Neuronal stem cell (in vitro differentiated cells): ENCODE data around the gene EVA1A.
A peak's percentile ranks its signal among the peaks of the same experiment; 100 is the strongest.

Experiments
- DNase-seq: peaks from one replicate; pipeline ENCODE4 v3.0.0-alpha.2; 2013; ENCODE audit warnings: low spot score
- H2AFZ ChIP-seq: one replicate; pipeline ENCODE4 v1.6.1; 2013; ENCODE audit warnings: mild to moderate bottlenecking, low read length, inconsistent platforms
- H2AK5ac ChIP-seq: 2 replicates; pipeline ENCODE4 v1.6.1; 2013; ENCODE audit warnings: low read depth, mild to moderate bottlenecking, inconsistent platforms, low read length, moderate library complexity, mixed read lengths
- H2BK120ac ChIP-seq: 2 replicates; pipeline ENCODE4 v1.6.1; 2013; ENCODE audit warnings: low read depth, mild to moderate bottlenecking, inconsistent platforms, low read length, moderate library complexity, mixed read lengths
- H2BK12ac ChIP-seq: one replicate; pipeline ENCODE4 v1.6.1; 2013; ENCODE audit warnings: low read length, inconsistent platforms
- H2BK15ac ChIP-seq: 2 replicates; pipeline ENCODE4 v1.6.1; 2013; ENCODE audit warnings: mild to moderate bottlenecking, low read length, inconsistent platforms, mixed read lengths
- H2BK5ac ChIP-seq: one replicate; pipeline ENCODE4 v1.6.1; 2013; ENCODE audit warnings: inconsistent platforms, mild to moderate bottlenecking, low read length, moderate library complexity
- H3K14ac ChIP-seq: one replicate; pipeline ENCODE4 v1.6.1; 2013; ENCODE audit warnings: low read length, inconsistent platforms
- H3K18ac ChIP-seq: 2 replicates; pipeline ENCODE4 v1.6.1; 2013; ENCODE audit warnings: low read length, inconsistent platforms
- H3K23ac ChIP-seq: 2 replicates; pipeline ENCODE4 v1.6.1; 2013; ENCODE audit warnings: low read depth, mild to moderate bottlenecking, mixed read lengths, low read length, inconsistent platforms; ENCODE audit not compliant: poor library complexity
- H3K27ac ChIP-seq: replicated peaks from 3 replicates; pipeline ENCODE4 v1.5.1; 2013; ENCODE audit warnings: low read length, inconsistent platforms
- H3K27me3 ChIP-seq, 3 experiments: 2 replicates each; pipeline ENCODE4 v1.6.1; 2013; ENCODE audit warnings: low read length in 3 of 3, mild to moderate bottlenecking in 2 of 3, inconsistent platforms in 1 of 3, low read depth in 1 of 3, mixed read lengths in 1 of 3, moderate library complexity in 1 of 3; ENCODE audit not compliant: control insufficient read depth in 3 of 3, insufficient read depth in 3 of 3
- H3K36me3 ChIP-seq, 2 donors: replicated peaks in 1 of 2; 2 replicates each; pipeline ENCODE4 v1.6.1; 2013; ENCODE audit warnings: low read length in 2 of 2; ENCODE audit not compliant: control insufficient read depth in 2 of 2, insufficient read depth in 2 of 2
- H3K4ac ChIP-seq: 2 replicates; pipeline ENCODE4 v1.6.1; 2013; ENCODE audit warnings: inconsistent platforms, mild to moderate bottlenecking, low read length, moderate library complexity
- H3K4me1 ChIP-seq, 2 donors: 1 replicate in 1 of 2; 2 replicates in 1 of 2; pipeline ENCODE4 v1.6.1; 2013; ENCODE audit warnings: low read length in 2 of 2, low read depth in 1 of 2; ENCODE audit not compliant: control insufficient read depth in 2 of 2, insufficient read depth in 1 of 2
- H3K4me2 ChIP-seq: one replicate; pipeline ENCODE4 v1.6.1; 2013; ENCODE audit warnings: mild to moderate bottlenecking, low read length, inconsistent platforms; ENCODE audit not compliant: insufficient read depth, poor library complexity, severe bottlenecking
- H3K4me3 ChIP-seq, 2 donors: 2 replicates each; pipeline ENCODE4 v1.5.1; 2013; ENCODE audit warnings: low read length in 2 of 2, mild to moderate bottlenecking in 2 of 2, inconsistent platforms in 1 of 2, moderate library complexity in 1 of 2
- H3K79me1 ChIP-seq: one replicate; pipeline ENCODE4 v1.6.1; 2013; ENCODE audit warnings: low read depth, mild to moderate bottlenecking, inconsistent platforms, low read length, moderate library complexity
- H3K9ac ChIP-seq: one replicate; pipeline ENCODE4 v1.6.1; 2013; ENCODE audit warnings: mild to moderate bottlenecking, low read depth, low read length, inconsistent platforms; ENCODE audit not compliant: poor library complexity
- H3K9me3 ChIP-seq, 2 donors: replicated peaks in 1 of 2; 2 replicates each; pipeline versions ENCODE3 to v1.6.1; 2013; ENCODE audit warnings: low read length in 2 of 2, mild to moderate bottlenecking in 2 of 2, inconsistent platforms in 1 of 2, low read depth in 1 of 2, mixed read lengths in 1 of 2, moderate library complexity in 1 of 2; ENCODE audit not compliant: control insufficient read depth in 2 of 2, insufficient read depth in 1 of 2
- H4K8ac ChIP-seq: one replicate; pipeline ENCODE4 v1.6.1; 2013; ENCODE audit warnings: low read depth, mild to moderate bottlenecking, inconsistent platforms, low read length, moderate library complexity
- H4K91ac ChIP-seq: one replicate; pipeline ENCODE4 v1.6.1; 2013; ENCODE audit warnings: low read length, low read depth, mild to moderate bottlenecking, inconsistent platforms; ENCODE audit not compliant: poor library complexity
- whole genome bisulfite sequencing, 2 donors: extraction: QIAGEN DNeasy Blood & Tissue Kit; methylation state at CpG; one replicate each; pipeline ENCODE4 v1.1.7; 2013; ENCODE audit warnings: missing lambda C conversion rate in 2 of 2, mixed read lengths in 1 of 2; ENCODE audit not compliant: insufficient read length in 2 of 2, insufficient replicate concordance in 1 of 2; ENCODE audit errors: extremely low coverage in 2 of 2; 5-methylcytosine and 5-hydroxymethylcytosine counted together

EVA1A gene

GRCh38 chr2:75600461-75601011 lies 39.8 kb upstream of the EVA1A start:
- Histone ChIP-seq H3K27me3 (no peaks in the 10 kb centered on the region), H3K4ac (no peak overlapping the region), H3K23ac (no peak overlapping the region), H2BK120ac (no peak overlapping the region), H3K9ac (no peak overlapping the region), H3K4me2 (no peak overlapping the region), H3K79me1 (no peaks in the 10 kb centered on the region), H3K27ac (no peak overlapping the region), H3K4me3 (no peak overlapping the region), H3K14ac (no peak overlapping the region), H4K91ac (no peak overlapping the region), H3K18ac (peak overlapping the region; percentile 11), H3K9me3 (peaks cover 0 to 5% of the 10 kb centered on the region in 2 donors), H2BK5ac (no peak overlapping the region), H2AK5ac (no peak overlapping the region), H2BK15ac (no peak overlapping the region), H2AFZ (no peak overlapping the region), H3K4me1 (no peaks in the 10 kb centered on the region), H4K8ac (no peak overlapping the region), H3K36me3 (no peaks in the 10 kb centered on the region), H2BK12ac (no peak overlapping the region)
- no peak for DNase-seq
- no CpG with 5 or more reads among the region's 4 CpGs for WGBS, 2 donors

- peaks cover 0 to 5% of the 10 kb centered on the region in 2 donors for H3K9me3 ChIP-seq
- H3K4ac ChIP-seq: no peak overlapping the region
- no peak overlapping the region for H3K23ac ChIP-seq
- no peak overlapping the region for H3K4me2 ChIP-seq
- WGBS, 2 donors: no CpG with 5 or more reads among the region's 8 CpGs
- H2AK5ac ChIP-seq: no peak overlapping the region
- H2BK15ac ChIP-seq: no peak overlapping the region
- H4K91ac ChIP-seq: no peak overlapping the region
- H3K18ac ChIP-seq: no peak overlapping the region
- no peak for DNase-seq
- no peak overlapping the region for H2AFZ ChIP-seq
- H3K79me1 ChIP-seq: no peaks in the 10 kb centered on the region
- H3K4me1 ChIP-seq: no peaks in the 10 kb centered on the region
- H3K4me3 ChIP-seq: no peak overlapping the region
- no peak overlapping the region for H2BK12ac ChIP-seq
- H2BK120ac ChIP-seq: no peak overlapping the region
- H3K9ac ChIP-seq: no peak overlapping the region
- H2BK5ac ChIP-seq: no peak overlapping the region
- no peak overlapping the region for H3K27ac ChIP-seq
- H3K36me3 ChIP-seq: no peaks in the 10 kb centered on the region
- no peak overlapping the region for H3K14ac ChIP-seq
- H4K8ac ChIP-seq: no peak overlapping the region
- H3K27me3 ChIP-seq: no peaks in the 10 kb centered on the region
Measured at GRCh38 chr2:75598589-75599155, 37.9 kb upstream of the EVA1A start.

- peak overlapping the region; percentile 17 for H2AK5ac ChIP-seq
- no peak overlapping the region for H2AFZ ChIP-seq
- H2BK120ac ChIP-seq: no peak overlapping the region
- H3K79me1 ChIP-seq: no peaks in the 10 kb centered on the region
- no peak overlapping the region for H3K4ac ChIP-seq
- DNase-seq: no peak
- H2BK15ac ChIP-seq: no peak overlapping the region
- H3K9me3 ChIP-seq: peaks cover 0 to 5% of the 10 kb centered on the region in 2 donors
- no peaks in the 10 kb centered on the region for H3K27me3 ChIP-seq
- no peak overlapping the region for H3K4me3 ChIP-seq
- no peak overlapping the region for H3K14ac ChIP-seq
- no peaks in the 10 kb centered on the region for H3K36me3 ChIP-seq
- no peak overlapping the region for H4K91ac ChIP-seq
- no peak overlapping the region for H4K8ac ChIP-seq
- no CpG with 5 or more reads among the region's 20 CpGs for WGBS, 2 donors
- no peak overlapping the region for H3K27ac ChIP-seq
- no peak overlapping the region for H3K4me2 ChIP-seq
- H3K18ac ChIP-seq: no peak overlapping the region
- no peak overlapping the region for H2BK5ac ChIP-seq
- H2BK12ac ChIP-seq: no peak overlapping the region
- H3K23ac ChIP-seq: peak overlapping the region; percentile 12
- H3K4me1 ChIP-seq: no peaks in the 10 kb centered on the region
- H3K9ac ChIP-seq: no peak overlapping the region
Measured at GRCh38 chr2:75597949-75598348, 37.2 kb upstream of the EVA1A start.

GRCh38 chr2:75596784-75597183 lies 36.0 kb upstream of the EVA1A start:
- Histone ChIP-seq H3K18ac (no peak overlapping the region), H3K27ac (no peak overlapping the region), H3K4me3 (no peak overlapping the region)

More at GRCh38 chr2:75596784-75597183, 36.0 kb upstream of the EVA1A start:
- Histone ChIP-seq H3K4ac (no peak overlapping the region), H3K14ac (no peak overlapping the region), H3K23ac (no peak overlapping the region), H3K9me3 (peaks cover 0 to 5% of the 10 kb centered on the region in 2 donors), H2BK12ac (no peak overlapping the region), H4K8ac (no peak overlapping the region), H2BK15ac (no peak overlapping the region), H3K36me3 (no peaks in the 10 kb centered on the region), H3K4me1 (no peaks in the 10 kb centered on the region), H3K27me3 (no peaks in the 10 kb centered on the region), H3K79me1 (no peaks in the 10 kb centered on the region), H2BK5ac (no peak overlapping the region), H3K9ac (no peak overlapping the region), H3K4me2 (no peak overlapping the region), H2AFZ (no peak overlapping the region), H4K91ac (no peak overlapping the region), H2BK120ac (no peak overlapping the region), H2AK5ac (no peak overlapping the region)
- no CpG with 5 or more reads among the region's 4 CpGs for whole genome bisulfite sequencing, 2 donors
- no peak for DNase-seq
